ENCODE measurements around the gene MDM1.

Gene MDM1, protein sequence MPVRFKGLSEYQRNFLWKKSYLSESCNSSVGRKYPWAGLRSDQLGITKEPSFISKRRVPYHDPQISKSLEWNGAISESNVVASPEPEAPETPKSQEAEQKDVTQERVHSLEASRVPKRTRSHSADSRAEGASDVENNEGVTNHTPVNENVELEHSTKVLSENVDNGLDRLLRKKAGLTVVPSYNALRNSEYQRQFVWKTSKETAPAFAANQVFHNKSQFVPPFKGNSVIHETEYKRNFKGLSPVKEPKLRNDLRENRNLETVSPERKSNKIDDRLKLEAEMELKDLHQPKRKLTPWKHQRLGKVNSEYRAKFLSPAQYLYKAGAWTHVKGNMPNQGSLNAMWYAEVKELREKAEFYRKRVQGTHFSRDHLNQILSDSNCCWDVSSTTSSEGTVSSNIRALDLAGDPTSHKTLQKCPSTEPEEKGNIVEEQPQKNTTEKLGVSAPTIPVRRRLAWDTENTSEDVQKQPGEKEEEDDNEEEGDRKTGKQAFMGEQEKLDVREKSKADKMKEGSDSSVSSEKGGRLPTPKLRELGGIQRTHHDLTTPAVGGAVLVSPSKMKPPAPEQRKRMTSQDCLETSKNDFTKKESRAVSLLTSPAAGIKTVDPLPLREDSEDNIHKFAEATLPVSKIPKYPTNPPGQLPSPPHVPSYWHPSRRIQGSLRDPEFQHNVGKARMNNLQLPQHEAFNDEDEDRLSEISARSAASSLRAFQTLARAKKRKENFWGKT

DNA sequence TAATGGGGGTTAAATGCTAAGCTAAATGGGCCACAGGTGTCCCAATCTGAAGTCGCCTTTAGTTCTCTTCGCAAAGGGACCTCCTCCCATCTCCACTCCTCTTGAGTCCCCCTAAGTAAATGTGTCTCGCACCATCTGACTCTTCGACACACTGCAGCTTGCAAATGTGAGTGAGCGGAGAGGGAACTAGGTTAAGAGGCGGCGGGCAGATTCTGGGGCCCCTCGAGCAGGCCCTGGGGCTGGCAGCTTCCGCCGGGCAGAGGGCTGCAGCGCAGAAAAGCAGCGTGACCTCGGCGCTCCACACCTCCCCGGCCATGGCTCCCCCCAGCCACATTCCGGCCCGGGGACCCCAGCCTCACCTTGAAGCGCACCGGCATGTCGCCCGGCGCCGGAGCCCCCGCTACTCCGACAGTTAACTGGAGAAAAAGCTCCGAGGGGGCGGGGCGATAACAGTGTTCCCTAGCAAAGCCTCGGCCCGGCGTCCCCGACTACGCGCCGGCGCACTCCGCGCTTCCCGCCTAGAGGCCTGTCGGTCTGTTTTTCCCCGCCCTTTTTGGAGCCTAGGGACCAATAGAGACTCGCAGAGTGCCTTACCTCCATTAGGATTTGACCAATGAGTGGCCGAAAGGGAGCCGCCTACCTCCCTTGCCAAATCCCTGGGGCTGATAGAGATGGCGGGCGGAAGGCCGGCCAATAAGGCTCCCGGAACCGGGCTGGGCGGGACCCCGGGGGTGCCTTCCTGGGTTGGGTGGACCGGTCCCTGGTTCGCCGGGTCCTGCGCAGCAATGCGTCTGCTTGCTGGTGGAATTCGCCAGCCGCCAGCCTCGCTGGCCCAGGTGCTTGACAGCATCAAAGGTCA, at the start of gene MDM1:
Gene MDM1 (minus strand): TSS at position 494 of the 859 bp plus-strand sequence. CDS start 117 bp downstream, at position 377.
- DNase-seq: peak; percentile 95

DNA sequence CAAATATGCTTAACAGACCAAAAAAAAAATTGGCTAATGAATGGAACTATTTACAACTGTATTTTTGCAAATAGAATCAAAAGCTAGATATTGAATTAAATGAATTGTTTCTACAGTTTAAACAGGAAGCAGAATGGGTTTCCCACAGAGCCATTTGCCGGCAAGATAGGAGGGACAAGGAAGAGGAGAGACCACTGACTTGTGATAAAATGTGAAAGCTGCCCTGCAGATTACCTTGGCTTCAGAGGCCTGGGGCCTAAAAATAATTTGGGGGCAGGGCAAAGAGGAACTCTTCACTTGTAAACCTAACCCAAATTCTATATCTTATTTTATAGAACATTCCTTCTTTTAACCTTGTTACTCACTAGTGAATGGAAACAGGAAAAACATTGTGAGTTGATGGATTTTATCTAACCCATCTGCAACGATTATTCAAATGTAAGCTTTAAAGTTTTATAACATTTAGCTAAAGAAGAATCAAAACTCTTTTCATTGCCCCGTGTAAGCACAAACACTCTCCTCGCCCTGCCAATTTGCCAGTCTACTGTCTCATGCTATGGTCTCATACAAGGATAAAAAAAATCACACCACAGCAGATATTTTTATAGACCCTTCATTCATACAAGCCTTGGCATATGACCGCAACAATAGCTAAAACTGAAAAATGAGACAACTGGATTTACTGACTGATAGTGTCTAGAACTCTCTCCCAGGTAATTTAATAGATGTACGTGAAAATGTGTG, 49.5 kb upstream of the MDM1 start:
- no peak for DNase-seq

DNA sequence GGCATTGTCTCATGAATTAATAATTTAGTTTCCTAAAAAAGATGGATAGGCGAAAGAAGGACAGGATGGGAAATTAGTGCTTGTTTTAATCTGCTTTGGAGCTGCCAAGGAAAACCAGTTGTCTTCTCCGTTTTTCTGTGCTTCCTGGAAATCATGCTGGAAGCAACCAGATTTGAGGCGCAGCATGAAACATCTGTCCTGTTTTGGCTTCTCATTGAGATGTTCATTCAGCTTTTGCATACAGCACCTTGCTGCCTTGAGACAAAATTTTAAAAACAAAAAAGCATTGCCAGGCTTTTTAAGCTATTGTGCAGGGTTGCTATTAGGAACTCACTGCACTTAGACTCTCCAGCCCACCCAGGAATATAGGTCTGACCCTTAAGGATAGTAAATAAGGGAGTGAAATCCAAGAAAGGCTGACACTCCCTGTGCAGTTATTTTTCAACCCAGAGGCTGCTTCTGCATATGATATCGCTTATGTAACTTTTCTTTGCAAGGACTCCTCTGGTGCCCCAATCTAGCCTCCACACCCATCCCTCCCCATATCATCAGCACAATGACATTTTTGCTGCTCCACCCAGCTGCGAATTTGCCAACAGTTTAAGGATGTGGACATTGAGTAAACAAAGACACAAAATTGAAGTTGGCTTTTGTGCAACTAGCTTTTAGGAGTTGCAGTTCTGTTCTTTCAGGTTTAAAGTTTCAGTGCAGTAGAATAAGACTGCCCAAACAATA, 46.9 kb upstream of the MDM1 start:
- DNase-seq: no peak

DNA sequence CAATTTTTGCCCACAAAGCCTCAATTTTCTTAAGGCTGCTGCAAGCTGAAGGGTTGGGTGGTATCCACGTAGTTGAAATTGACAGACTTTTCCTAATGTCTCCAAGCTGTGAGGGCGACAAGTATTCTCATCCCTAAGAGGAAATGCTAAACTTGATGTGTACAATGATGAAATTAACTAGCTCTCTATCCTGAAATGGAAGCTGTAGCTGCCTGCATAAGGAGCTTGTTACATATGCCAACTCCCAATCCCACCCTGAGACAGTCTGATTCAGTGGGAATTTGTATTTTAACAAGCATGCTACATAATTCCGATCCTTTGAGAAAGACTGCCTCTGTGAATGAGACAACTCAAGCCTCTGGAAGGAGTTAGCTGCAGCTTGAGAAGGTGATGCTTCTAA, 45.7 kb upstream of the MDM1 start:
- no peak for DNase-seq

DNA sequence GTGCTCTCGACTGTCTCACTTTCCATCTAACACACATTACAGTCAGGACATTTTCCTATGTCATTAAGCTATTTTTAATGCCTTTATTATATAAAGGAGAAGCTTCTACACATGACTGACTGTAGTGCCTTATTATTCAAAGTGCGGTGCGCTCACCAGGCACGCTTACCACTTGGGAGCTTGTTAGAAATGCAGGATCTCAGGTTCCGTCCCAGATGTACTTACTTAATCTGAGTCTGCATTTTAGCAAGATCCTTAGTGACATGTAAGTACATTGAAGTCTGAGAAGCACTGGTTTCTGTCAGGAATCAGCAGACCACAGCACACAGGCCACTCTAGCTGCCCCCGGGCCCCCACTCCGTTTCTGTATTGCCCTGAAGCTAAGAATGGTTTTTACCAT, 44.7 kb upstream of the MDM1 start:
- no peak for DNase-seq

DNA sequence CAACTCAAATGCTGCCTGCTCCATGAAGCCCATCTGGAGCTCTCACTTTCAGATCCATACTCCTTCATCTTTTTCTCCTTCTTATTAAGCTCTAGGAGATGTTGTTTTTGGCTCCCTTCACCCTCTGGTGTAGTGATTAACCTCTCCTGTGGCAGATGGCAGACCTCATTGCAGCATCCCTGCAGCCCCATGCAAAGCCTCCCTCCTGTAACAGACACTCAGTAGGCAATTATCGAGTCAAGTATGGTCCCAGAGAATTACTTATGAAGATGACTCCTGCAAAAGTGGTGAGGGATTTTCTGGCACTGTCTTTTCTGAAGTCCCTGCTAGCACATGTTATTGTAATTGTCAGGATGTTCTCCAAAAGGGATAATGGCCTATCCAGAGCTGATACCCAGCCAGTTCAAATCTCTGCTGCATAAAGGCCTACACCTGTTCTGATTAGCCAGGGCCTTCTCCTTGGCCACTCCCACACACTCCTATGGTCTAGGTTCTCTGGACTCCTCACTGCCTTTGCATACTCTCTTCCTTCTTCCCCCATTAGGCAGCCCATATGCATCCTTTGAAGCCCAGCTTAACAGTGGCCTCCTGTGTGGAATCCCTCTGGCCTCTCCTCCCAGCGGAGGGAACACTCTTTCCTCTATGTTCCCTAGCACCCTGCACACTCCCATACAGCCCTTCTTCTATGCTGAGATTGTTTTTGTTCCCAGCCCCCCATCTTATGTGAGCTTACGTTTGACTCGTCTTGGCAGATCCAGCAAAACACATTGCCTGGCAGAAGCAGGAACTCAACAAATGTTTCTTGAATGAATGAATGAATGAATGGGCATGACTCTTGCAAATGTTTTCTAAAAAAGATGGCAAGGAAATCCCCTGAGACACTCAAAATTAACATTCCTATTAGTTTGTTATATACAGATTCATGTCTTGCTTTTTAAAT, 43.9 kb upstream of the MDM1 start:
- no peak for DNase-seq

DNA sequence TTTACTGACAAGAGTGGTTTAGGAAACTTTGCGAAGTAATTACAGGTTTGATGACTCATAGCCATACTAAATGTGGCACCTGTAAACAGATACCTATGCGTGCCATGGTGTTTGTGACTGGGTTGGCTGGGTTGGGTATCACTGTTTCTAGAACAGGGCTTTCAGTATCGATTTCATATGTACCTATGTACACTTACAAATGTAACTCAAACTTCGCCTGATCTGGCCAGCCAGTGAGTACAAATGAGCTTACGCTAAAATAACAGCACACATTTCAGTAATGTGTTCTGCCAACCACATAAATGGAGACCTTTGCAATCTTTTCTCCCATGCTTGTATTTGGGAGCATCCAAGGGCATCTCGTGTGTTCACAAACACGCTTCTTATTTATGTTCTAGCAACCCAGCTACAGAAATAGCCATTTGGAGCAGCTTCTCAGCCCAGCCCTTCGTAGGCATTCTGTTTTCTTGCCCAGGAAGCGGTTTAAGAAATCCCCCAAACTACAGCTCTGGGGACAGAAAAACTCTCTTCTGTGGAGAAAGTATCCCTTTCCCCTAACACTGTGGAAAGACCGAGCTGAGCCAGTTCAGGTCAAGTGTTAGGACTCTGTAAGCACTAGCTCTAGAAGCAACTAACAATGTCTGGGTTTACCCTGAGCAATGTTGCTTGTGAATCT, 42.3 kb upstream of the MDM1 start:
- DNase-seq: peak; percentile 39

DNA sequence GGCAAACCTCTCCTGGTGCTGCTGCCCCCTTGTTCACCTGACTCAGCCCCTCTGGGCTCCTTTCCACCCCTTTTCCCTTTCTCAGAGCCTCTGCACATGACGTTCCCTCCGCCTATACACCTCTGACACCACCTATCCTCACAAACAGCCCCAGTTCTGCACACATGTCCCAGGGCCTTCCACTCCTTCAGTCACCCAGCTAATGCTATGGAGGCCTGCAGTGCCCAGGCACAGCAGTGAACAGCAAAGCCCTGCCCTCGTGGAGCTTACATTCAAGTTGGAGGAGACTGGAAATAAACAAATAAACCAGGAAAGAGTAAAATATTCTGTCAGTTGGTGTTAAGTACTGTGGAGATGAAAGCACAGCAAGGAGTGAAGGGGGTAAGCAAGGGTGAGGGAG, 38.5 kb upstream of the MDM1 start:
- no peak for DNase-seq

DNA sequence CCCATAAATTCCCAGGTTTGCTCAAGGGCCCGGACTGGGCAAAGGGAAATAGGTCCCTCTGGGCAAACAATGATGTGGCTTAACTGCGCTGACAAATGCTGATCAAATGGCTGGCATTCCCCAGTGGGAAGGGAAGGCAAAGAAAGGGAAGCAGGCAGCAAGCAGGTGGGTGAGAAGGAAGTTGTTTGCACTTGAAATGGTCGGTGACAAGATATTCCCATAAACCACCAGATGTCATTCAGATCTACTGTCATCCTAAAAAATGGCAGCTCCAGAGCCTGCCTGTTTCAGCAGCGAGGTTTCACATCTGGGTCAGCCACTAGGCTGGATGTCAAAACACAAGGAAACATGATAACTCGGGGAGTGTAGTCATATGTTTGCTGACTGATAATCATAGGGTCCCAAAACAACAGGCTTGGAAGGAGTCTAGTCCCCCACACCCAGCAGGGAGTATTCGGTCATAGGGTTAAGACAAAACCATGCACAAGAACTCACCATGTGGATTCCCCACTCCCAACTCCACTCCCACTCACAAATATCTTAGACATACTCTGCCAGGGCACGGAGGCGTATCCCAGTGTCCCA, 37.9 kb upstream of the MDM1 start:
- no peak for DNase-seq

DNA sequence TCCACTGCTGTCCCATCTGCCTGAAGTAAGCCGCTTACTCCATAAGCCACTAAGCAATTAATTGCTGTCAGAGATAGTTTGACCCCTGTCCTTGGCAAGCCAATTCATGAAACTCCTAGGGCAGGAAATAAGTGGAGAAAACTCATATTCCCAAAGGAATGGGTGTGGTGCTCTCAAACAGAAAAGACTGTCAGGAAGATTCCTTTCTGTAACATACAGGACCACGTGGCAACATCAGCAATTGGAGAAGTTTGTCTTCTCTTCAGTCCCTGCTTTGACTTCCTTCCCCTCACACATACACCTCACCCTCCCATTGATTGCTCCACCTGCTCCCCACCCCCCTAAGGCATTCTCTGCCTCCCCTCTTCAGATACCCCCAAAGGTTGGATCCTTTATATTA, 36.2 kb upstream of the MDM1 start:
- no peak for DNase-seq

DNA sequence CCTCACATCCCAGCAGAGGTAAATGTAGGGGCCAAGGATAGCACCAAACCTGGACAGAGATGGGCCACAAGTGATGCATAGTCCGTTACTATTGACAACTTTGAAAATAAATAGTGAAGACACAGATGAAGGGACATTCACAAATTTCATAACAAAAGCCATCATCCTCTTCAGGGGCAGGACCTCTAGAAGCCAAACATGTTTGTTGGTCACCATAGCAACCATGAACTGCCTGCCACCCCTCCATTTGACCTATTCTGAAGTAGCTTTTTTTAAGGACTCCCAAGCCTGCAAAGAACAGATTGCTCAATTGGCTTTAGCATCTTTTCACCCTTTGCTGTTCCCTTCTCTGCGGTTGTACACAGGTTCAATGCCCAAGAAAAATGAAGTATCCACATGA, 35.7 kb upstream of the MDM1 start:
- DNase-seq: no peak

DNA sequence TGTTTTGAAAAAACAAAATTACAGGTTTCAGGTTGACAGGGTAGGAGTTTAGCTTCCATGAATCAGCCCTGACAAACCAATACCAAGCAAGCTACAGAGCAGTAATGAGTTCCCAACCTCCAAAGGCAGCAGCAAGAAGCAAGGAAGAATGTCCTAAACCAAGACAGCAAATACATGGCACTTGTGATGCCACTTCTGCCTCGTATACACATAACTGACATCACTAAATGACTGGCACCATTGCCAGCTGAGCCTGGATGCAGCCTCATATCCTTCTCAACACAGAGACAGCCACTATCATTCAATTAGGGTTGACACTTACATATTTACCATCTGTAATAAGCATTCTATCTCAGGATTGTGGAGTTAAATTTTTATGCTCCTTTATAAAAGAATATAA, 35.0 kb upstream of the MDM1 start:
- no peak for DNase-seq

DNA sequence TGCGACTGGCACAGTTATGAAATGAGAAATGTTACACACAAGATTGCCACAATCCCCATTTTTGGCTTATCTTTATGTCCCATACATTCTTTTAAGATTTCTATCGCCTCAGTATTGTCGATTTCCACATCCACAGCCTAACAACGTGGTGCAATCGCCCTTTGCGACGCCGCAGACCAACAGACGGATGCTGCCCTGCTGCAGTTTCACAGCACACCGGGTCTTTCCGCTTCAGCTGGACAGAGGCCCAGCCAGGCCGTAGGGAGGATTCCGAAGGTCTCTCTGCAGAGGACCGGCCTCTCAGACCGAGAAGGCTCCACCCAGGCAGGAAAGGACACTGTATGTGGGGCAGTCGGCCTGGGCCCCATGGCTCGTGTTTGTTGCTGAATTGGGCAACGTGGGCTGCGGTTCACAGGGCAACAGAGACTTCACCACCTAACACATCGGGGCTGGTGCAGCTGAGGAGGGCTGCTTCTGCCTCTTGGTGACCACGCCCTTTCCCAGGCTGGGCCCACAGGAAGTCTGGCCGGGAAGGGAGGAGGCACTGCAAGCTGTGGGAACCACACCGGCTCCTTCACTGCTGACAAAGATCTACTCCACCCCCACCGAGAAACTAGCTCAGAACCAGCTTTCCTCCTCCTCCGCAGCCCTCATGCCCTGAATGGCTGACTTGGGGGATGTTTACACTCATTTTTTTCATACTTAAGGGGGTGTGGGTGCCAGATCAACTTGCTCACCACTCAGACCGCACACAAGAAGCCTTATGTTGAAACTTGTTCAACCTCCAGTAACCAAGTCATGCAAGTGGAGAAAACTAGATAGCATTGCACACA, 32.9 kb upstream of the MDM1 start:
- DNase-seq: peak; percentile 73

DNA sequence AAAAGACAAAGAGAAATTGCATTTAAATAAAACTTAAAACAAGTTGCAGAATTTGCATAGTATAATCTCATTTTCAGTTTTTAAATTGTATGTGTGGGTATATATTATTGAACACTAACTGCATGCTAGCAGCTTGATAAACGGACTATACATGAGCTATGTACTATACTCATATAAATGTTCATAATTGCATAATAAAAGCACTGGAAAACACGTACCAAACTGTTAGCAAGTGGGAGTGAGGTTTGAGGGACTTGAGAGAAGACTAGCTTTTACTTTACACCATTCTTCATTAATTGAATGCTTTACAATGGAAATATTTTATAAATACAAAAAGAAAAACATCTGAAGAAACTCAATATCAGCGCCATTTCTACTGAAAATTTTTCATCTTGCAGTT, 32.2 kb upstream of the MDM1 start:
- no peak for DNase-seq

DNA sequence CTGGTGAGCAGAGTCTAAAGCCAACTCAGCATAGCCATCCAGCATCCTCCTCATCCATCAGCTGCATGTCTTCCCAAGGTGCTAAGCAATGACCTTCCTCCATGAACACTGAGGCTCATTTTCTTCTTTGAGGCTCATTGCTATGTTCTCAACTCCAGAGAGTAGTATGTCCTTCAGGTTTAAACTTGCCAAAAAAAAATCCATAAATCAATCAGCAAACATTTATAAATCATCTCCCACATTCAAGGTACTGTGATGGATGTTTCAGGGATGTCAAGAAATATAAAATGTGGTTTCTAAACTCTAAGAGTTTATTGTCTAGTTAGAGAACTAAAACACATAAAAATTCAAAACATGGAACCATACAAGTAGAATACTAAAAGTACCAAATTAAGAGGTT, 29.8 kb upstream of the MDM1 start:
- DNase-seq: no peak

DNA sequence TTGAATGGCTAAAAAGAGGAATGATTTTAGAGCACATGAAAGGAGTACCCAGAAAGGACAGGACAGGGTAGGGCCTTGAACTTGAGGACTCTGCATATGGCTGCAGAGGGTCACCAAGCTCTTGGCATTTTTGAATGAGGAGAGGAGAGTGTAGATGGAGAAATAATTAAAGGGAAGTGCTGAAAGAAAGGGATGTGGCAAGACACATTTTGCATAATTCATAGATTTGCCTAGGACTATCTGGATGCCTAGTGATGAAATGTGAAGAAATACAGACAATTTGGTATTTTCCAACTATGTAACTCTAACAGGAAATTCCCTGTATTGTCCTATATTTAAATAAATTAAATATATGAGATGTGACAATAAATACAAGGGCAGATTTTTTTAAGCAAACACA, 27.5 kb upstream of the MDM1 start:
- DNase-seq: no peak

DNA sequence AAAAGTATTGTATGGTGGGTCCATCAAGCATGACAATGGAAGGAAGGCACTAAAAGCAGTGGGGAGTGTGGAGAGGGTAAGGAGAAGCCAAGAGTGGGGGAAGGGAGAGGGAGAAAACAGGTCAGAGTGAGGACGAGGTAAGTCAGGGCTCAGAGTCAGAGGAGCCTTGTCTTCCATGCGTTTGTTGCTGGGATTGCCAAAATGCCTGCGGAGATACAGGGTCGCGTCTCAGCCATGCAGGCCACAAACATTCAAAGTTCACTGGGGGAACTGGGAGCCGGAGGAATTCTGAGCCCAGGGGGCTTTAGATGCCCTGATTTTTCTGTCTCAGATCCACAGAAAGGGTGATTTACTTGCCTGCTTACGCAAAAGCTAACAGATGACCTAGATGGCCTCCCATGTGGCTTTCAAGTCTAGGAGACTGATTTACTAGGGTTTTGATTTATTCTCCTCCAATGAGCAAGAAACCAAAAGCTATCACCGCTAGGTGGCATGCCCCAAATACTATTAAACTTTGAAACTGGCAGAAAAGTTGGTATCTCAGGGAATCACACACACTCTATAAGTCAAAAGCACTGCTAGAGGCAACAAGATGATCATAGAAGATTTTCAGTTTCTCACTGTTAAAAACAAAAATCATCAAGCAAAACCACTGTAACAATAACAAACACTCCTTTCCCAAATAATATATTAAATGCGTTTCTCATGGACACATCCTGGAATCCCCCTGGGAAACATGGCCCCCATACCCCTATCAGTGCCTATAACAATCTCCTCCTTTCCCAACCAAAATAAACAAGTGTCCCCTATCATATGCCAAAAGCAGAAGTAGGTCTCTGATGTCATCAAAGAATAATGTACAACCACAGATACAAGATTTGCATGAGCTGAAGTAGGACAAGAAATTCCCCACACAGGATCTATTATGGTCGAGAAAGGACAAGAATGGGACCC, 26.6 kb upstream of the MDM1 start:
- DNase-seq: peak; percentile 37

DNA sequence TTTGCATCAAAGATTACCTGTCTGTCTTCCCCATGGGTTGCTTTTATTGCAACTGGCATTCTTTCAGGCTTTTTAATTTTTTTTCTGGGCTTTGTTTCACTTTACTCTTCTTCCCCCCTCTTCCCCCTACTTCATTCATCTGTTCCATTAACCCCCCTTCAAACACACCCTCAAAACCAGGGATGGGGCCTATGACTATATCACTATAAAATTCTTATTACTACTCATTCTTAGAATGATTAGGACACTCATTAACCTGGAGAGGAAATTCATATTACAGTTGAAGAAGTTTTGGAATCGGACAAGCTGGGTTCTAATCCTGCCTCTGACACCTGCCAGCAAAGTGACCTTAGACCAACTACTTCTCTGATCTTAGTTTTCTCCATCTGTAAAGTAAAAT, 24.8 kb upstream of the MDM1 start:
- no peak for DNase-seq

Measured in stimulated activated CD4-positive, alpha-beta T cell treated with anti-CD3 and anti-CD28 coated beads, Interleukin-4, amount 100 ng/mL, for 1 hour (primary cell).